Stimulated activated CD4-positive, alpha-beta T cell treated with anti-CD3 and anti-CD28 coated beads, Interleukin-2, amount 100 ng/mL, for 48 hours (primary cell): ENCODE data around the gene ADRA2B.

Experiments
- DNase-seq, 2 donors: peaks; one replicate each; pipeline ENCODE4 v3.0.0-alpha.2; 2020

The ADRA2B gene

GRCh38 chr2:96103187-96103601 is 13.2 kb downstream of the ADRA2B start:
- no peak for DNase-seq

- DNase-seq = no peak
Observed at GRCh38 chr2:96102596-96103186, 13.7 kb downstream of the ADRA2B start.

GRCh38 chr2:96100893-96101304 is 15.5 kb downstream of the ADRA2B start:
- DNase-seq = no peak

GRCh38 chr2:96099861-96100798 is 16.2 kb downstream of the ADRA2B start:
- DNase-seq = no peak

GRCh38 chr2:96098900-96099590 is 17.3 kb downstream of the ADRA2B start:
- DNase-seq = no peak

GRCh38 chr2:96097951-96098823 is 18.2 kb downstream of the ADRA2B start:
- DNase-seq = no peak

- DNase-seq = no peak
Observed at GRCh38 chr2:96097441-96097840, 18.9 kb downstream of the ADRA2B start.

GRCh38 chr2:96095116-96095636 is 21.2 kb downstream of the ADRA2B start:
- DNase-seq = no peak

GRCh38 chr2:96093528-96093927 is 22.8 kb downstream of the ADRA2B start:
- DNase-seq = no peak

- DNase-seq = no peak
Observed at GRCh38 chr2:96092951-96093350, 23.4 kb downstream of the ADRA2B start.

GRCh38 chr2:96092573-96092877 is 23.8 kb downstream of the ADRA2B start:
- DNase-seq = no peak

GRCh38 chr2:96091711-96092572 is 24.4 kb downstream of the ADRA2B start:
- DNase-seq = no peak

GRCh38 chr2:96091141-96091710 is 25.1 kb downstream of the ADRA2B start:
- no peak for DNase-seq

GRCh38 chr2:96090196-96090926 is 26.0 kb downstream of the ADRA2B start:
- no peak for DNase-seq

- DNase-seq = no peak
Observed at GRCh38 chr2:96089356-96090195, 26.8 kb downstream of the ADRA2B start.

- no peak for DNase-seq
Observed at GRCh38 chr2:96088340-96089335, 27.7 kb downstream of the ADRA2B start.

- DNase-seq = no peak
Observed at GRCh38 chr2:96087130-96087529, 29.2 kb downstream of the ADRA2B start.
